Fibroblast of mammary gland (primary cell): ENCODE measurements around the gene TSEN15.
A peak's percentile ranks its signal among the peaks of the same experiment; 100 is the strongest.
"Not testable (repeated sequence)": the region's sequence is repeated elsewhere in the genome, so short reads cannot be mapped to it uniquely, and the experiment has no call there.

ENCODE experiments used
- DNase-seq: peaks from one replicate; pipeline ENCODE4 v3.0.0-alpha.2; 2010; ENCODE audit warnings: low read depth
- H3K4me3 ChIP-seq: 2 replicates; pipeline ENCODE4 v1.5.1; 2011; ENCODE audit warnings: low read depth, mild to moderate bottlenecking, low read length, moderate library complexity; ENCODE audit not compliant: control insufficient read depth
- TF ChIP-seq, protein P1 (sequence below): conservative IDR thresholded peaks from 2 replicates; pipeline ENCODE4 v1.5.1; 2011; ENCODE audit warnings: low read depth, low read length, inconsistent platforms; ENCODE audit not compliant: control insufficient read depth, insufficient read depth

The TSEN15 gene

DNA sequence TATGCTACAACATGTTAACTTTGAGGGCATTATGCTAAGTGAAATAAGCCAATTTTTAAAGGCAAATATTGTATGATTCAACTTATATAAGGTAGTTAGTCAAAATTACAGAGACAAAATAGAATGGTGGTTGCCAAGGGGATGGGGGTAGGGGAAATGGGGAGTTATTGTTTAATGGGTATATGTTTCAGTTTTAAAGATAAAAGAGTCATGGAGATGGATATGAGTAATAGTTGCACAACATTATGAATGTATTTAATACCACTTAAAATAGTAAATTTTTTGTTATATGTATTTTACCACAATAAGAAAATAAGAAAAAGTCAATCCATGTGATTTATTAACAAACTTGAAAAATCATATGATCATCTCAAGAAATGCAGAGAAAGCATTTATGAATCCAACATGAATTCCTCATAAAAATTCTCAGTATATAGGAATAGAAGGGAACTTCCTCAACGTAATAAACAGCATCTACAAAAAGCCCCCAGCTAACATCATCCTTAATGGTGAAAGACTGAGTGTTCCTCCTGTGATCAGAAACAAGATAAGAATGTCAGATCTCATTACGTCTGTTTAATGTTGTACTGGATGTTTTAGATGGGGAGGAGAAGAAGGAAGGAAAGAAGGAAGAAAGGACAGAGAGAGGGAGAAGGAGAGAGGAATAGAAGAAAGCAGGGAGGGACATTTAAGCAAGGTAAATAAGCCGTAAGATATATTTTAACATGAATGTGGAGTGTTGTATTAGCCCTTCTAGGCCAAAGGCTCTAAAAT is 6.7 kb upstream of the TSEN15 start:
- TF ChIP-seq, protein P1, sequence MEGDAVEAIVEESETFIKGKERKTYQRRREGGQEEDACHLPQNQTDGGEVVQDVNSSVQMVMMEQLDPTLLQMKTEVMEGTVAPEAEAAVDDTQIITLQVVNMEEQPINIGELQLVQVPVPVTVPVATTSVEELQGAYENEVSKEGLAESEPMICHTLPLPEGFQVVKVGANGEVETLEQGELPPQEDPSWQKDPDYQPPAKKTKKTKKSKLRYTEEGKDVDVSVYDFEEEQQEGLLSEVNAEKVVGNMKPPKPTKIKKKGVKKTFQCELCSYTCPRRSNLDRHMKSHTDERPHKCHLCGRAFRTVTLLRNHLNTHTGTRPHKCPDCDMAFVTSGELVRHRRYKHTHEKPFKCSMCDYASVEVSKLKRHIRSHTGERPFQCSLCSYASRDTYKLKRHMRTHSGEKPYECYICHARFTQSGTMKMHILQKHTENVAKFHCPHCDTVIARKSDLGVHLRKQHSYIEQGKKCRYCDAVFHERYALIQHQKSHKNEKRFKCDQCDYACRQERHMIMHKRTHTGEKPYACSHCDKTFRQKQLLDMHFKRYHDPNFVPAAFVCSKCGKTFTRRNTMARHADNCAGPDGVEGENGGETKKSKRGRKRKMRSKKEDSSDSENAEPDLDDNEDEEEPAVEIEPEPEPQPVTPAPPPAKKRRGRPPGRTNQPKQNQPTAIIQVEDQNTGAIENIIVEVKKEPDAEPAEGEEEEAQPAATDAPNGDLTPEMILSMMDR = no peak
- no peak overlapping the region for H3K4me3 ChIP-seq
- DNase-seq = no peak

DNA sequence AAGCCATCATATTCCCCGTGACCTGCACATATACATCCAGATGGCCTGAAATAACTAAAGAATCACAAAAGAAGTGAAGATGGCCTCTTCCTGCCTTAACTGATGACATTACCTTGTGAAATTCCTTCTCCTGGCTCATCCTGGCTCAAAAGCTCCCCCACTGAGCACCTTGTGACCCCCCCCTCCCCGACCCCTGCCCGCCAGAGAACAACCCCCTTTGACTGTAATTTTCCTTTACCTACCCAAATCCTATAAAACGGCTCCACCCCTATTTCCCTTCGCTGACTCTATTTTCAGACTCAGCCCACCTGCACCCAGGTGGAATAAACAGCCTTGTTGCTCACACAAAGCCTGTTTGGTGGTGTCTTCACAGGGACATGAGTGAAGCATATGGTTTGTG is 4.0 kb upstream of the TSEN15 start:
- not testable (repeated sequence) for DNase-seq, H3K4me3 ChIP-seq

DNA sequence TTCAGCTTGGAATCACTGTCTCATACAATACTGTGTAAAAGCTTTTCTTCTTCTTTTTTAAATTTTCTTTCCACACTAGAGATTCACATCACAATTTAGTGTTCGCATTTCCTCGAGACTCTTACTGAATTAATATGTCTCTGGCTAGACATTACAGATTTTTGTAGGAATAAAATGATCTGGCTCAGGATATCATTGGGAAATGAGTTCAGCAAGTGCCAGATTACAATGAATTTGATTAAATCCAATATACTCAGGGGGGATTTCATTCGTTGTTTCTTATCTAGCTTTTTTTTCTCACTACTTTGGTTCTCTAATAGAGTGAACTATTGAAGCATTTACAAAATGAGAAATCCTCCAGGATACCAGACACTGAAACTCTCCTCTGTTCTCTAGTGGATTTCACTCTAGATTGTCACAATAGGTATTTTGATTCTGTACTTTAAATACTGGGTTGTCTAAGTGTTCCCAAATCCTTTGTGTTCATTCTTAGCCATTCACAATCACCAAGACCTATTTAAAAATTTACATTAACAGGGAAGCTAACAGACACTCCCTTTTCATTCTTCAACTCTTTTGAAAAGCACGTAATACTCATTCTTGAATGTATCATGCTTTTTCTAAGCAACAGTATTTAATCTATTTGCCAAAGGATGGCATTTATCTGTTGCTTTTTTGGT is 2.8 kb upstream of the TSEN15 start:
- TF ChIP-seq, protein P1 = no peak
- no peak overlapping the region for H3K4me3 ChIP-seq
- no peak for DNase-seq

DNA sequence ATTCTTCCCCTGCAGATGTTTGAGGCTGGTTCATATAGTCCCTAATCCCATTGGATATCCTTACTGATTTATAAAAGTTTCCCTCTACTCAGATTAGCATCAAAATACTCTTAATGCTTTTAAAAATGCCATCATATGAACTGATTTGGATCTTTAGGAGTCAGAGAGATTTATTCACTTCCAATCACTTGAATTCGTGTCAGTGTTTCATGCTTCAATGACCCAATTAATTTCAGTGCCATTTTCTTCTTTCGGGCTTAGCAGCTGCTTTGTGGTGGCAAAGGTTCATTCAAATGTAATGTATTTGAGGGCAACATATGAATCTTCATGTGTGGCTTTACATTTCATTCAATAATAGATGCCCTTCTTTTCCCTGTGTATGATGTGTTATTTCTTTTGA is 2.2 kb upstream of the TSEN15 start:
- TF ChIP-seq, protein P1 = no peak
- DNase-seq = no peak
- H3K4me3 ChIP-seq = no peak overlapping the region

- DNase-seq = no peak
- TF ChIP-seq, protein P1 = no peak
- no peak overlapping the region for H3K4me3 ChIP-seq
Observed at GRCh38 chr1:184049836-184050468, 1.6 kb upstream of the TSEN15 start.

DNA sequence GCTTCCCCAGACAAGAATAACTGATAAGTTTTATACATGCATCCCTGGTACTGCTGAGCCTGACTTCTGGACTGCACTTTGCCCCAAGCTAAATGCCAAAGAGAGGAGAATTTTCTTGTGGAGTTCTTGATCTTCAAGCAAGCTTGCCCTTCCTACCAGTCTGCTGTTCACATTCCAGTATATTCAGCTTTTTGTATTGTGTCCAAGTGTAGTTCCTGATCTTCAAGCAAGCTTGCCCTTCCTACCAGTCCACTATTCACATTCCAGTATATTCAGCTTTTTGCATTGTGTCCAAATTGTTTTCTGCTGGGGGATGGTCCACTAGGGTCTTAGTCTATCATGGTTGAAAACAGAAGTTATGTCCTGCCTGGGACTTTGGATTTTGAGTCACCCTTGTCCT is 894 bp upstream of the TSEN15 start:
- H3K4me3 ChIP-seq = no peak overlapping the region
- no peak for DNase-seq
- TF ChIP-seq, protein P1 = no peak

- no peak for DNase-seq
- TF ChIP-seq, protein P1 = no peak
- peak overlapping the region; percentile 93 for H3K4me3 ChIP-seq
Observed at GRCh38 chr1:184051138-184051484, 419 bp upstream of the TSEN15 start.
